ENCODE results near the gene SLC5A8. TPM values are rescaled to one million over a fixed set of nuclear protein-coding genes. Genes with fewer than 3 reads are reported as not detected.

Gene SLC5A8
- total and polyA plus RNA-seq, 9 of the 15 experiments (the other 6 are each of a cell fraction or from before 2014, with no cell fraction given): not detected

GRCh38 chr12:101172316-101172715, 37.7 kb downstream of the SLC5A8 start:
- ChIA-PET POLR2A (interaction anchor here (0.7 kb wide), 1 partner anchor 16 kb away, joined by 3 read pairs; no protein-coding TSS in a partner anchor), CTCF (ENCODE audit: low intra/inter-chr PET ratio) (interaction anchor here (0.5 kb wide), 1 partner anchor 1706 kb away, joined by 3 read pairs; no protein-coding TSS in a partner anchor)
- no peak overlapping the region for H3K4me2 ChIP-seq (ENCODE audit: insufficient read depth, low read length)
- DNase-seq (ENCODE audit: extremely low read depth in 1 of 4, low spot score in 3 of 4) (peak; percentile 16 to 42 (median 22)), ATAC-seq (peak; percentile 84), FAIRE-seq (no peak)
- BruUV-seq (replicated peaks): no TSS peak
- H3K27me3 ChIP-seq (ENCODE audit: control insufficient read depth in 2 of 2, insufficient read depth in 2 of 2, low read length in 2 of 2): no peaks in the 10 kb centered on the region
- H3K79me2 ChIP-seq (ENCODE audit: control insufficient read depth, insufficient read depth, low read length): no peaks in the 10 kb centered on the region
- TF ChIP-seq KLF16 (IDR thresholded peaks at IDR 0.05) (no peak), ZNF717 (CRISPR knock-in tag; IDR thresholded peaks at IDR 0.05) (no peak), FOXA3 (CRISPR knock-in tag; conservative IDR thresholded peaks at IDR 0.05 in 1 of 2, IDR thresholded peaks at IDR 0.05 in 1 of 2) (no peak), DACH1 (IDR thresholded peaks at IDR 0.05; ENCODE audit: partially characterized antibody) (peak; percentile 12), FOXJ3 (CRISPR knock-in tag; IDR thresholded peaks at IDR 0.05) (no peak), ZZZ3 (IDR thresholded peaks at IDR 0.05) (no peak), CTCF (IDR thresholded peaks at IDR 0.05 in 2 of 3, conservative IDR thresholded peaks at IDR 0.05 in 1 of 3; ENCODE audit: insufficient read depth in 2 of 3, low read depth in 1 of 3, low read length in 3 of 3) (peak; percentile 41 to 54 (median 50)), ZNF512 (tag; IDR thresholded peaks at IDR 0.05) (no peak), SNIP1 (IDR thresholded peaks at IDR 0.05; ENCODE audit: low read depth) (no peak), RAD21 (CRISPR knock-in tag; conservative IDR thresholded peaks at IDR 0.05 in 1 of 2, IDR thresholded peaks at IDR 0.05 in 1 of 2) (peak; percentile 8 to 50; a peak in 2 of 4 replicates)
- H4K20me1 ChIP-seq (replicated peaks; ENCODE audit: control insufficient read depth, insufficient read depth, low read length): no peaks in the 10 kb centered on the region
- no peaks in the 10 kb centered on the region for H3K9me1 ChIP-seq (ENCODE audit: control insufficient read depth, insufficient read depth, low read length)
- H3K27ac ChIP-seq (ENCODE audit: extremely low read depth, low read depth, low read length): no peak overlapping the region
- no peak overlapping the region for H3K9ac ChIP-seq (ENCODE audit: insufficient read depth in 1 of 2, low read depth in 2 of 2, low read length in 2 of 2)
- H3K9me3 ChIP-seq (replicated peaks; ENCODE audit: control insufficient read depth, insufficient read depth, low read depth, low read length): no peaks in the 10 kb centered on the region
- no peak overlapping the region for H3K4me3 ChIP-seq
- H2AFZ ChIP-seq (ENCODE audit: low read depth, low read length): no peak overlapping the region
- 1% methylated on average over 5 of the region's 5 CpGs for WGBS (ENCODE audit: insufficient coverage, low coverage, missing lambda C conversion rate)
- H3K4me1 ChIP-seq (replicated peaks in 1 of 2; ENCODE audit: control insufficient read depth in 2 of 2, insufficient read depth in 2 of 2, low read length in 2 of 2): no peaks in the 10 kb centered on the region
- intact Hi-C loops (cut with micrococcal nuclease) (loop anchor here (10.0 kb wide), 1 partner anchor 152 kb away; no protein-coding TSS in a partner anchor), in situ Hi-C loops (cut with MboI) (no loop called here)
- no peaks in the 10 kb centered on the region for H3K36me3 ChIP-seq (ENCODE audit: control insufficient read depth, insufficient read depth, low read length)
